ENCODE results near the gene MYO3B.
"Not testable (repeated sequence)": the region's sequence is repeated elsewhere in the genome, so short reads cannot be mapped to it uniquely, and the experiment has no call there.

The MYO3B gene

GRCh38 chr2:170456914-170457313 lies 279.0 kb downstream of the MYO3B start:
- in situ Hi-C loops (cut with MboI; ENCODE audit: low sequenced_read_pairs): no loop called here

GRCh38 chr2:170457742-170458141 lies 279.8 kb downstream of the MYO3B start:
- in situ Hi-C loops (cut with MboI; ENCODE audit: low sequenced_read_pairs): no loop called here

GRCh38 chr2:170461889-170462288 lies 283.9 kb downstream of the MYO3B start:
- in situ Hi-C loops (cut with MboI; ENCODE audit: low sequenced_read_pairs): no loop called here

GRCh38 chr2:170462433-170463205 lies 284.7 kb downstream of the MYO3B start:
- in situ Hi-C loops (cut with MboI; ENCODE audit: low sequenced_read_pairs): no loop called here

- in situ Hi-C loops (cut with MboI; ENCODE audit: low sequenced_read_pairs): no loop called here
Measured at GRCh38 chr2:170463206-170463537, 285.2 kb downstream of the MYO3B start.

- in situ Hi-C loops (cut with MboI; ENCODE audit: low sequenced_read_pairs): no loop called here
Measured at GRCh38 chr2:170464268-170464667, 286.3 kb downstream of the MYO3B start.

- in situ Hi-C loops (cut with MboI; ENCODE audit: low sequenced_read_pairs): no loop called here
Measured at GRCh38 chr2:170465241-170465640, 287.3 kb downstream of the MYO3B start.

GRCh38 chr2:170466632-170467031 lies 288.7 kb downstream of the MYO3B start:
- in situ Hi-C loops (cut with MboI; ENCODE audit: low sequenced_read_pairs): no loop called here

GRCh38 chr2:170467568-170468422 lies 289.8 kb downstream of the MYO3B start:
- in situ Hi-C loops (cut with MboI; ENCODE audit: low sequenced_read_pairs): no loop called here

- in situ Hi-C loops (cut with MboI; ENCODE audit: low sequenced_read_pairs): no loop called here
Measured at GRCh38 chr2:170468557-170468956, 290.6 kb downstream of the MYO3B start.

GRCh38 chr2:170472498-170472897 lies 294.6 kb downstream of the MYO3B start:
- in situ Hi-C loops (cut with MboI; ENCODE audit: low sequenced_read_pairs): not testable (repeated sequence)

- in situ Hi-C loops (cut with MboI; ENCODE audit: low sequenced_read_pairs): no loop called here
Measured at GRCh38 chr2:170475878-170476277, 297.9 kb downstream of the MYO3B start.

- in situ Hi-C loops (cut with MboI; ENCODE audit: low sequenced_read_pairs): no loop called here
Measured at GRCh38 chr2:170477630-170478029, 299.7 kb downstream of the MYO3B start.

- in situ Hi-C loops (cut with MboI; ENCODE audit: low sequenced_read_pairs): no loop called here
Measured at GRCh38 chr2:170481201-170481600, 303.3 kb downstream of the MYO3B start.

- in situ Hi-C loops (cut with MboI; ENCODE audit: low sequenced_read_pairs): no loop called here
Measured at GRCh38 chr2:170484552-170484951, 306.6 kb downstream of the MYO3B start.

- in situ Hi-C loops (cut with MboI; ENCODE audit: low sequenced_read_pairs): no loop called here
Measured at GRCh38 chr2:170485254-170486026, 307.5 kb downstream of the MYO3B start.

- in situ Hi-C loops (cut with MboI; ENCODE audit: low sequenced_read_pairs): no loop called here
Measured at GRCh38 chr2:170486730-170487129, 308.8 kb downstream of the MYO3B start.

GRCh38 chr2:170488807-170489206 lies 310.9 kb downstream of the MYO3B start:
- in situ Hi-C loops (cut with MboI; ENCODE audit: low sequenced_read_pairs): no loop called here

- in situ Hi-C loops (cut with MboI; ENCODE audit: low sequenced_read_pairs): no loop called here
Measured at GRCh38 chr2:170492010-170492409, 314.1 kb downstream of the MYO3B start.

- in situ Hi-C loops (cut with MboI; ENCODE audit: low sequenced_read_pairs): no loop called here
Measured at GRCh38 chr2:170493426-170494097, 315.6 kb downstream of the MYO3B start.

- in situ Hi-C loops (cut with MboI; ENCODE audit: low sequenced_read_pairs): no loop called here
Measured at GRCh38 chr2:170495896-170496295, 317.9 kb downstream of the MYO3B start.
